ENCODE measurements around the gene SLMAP.
A peak's percentile ranks its signal among the peaks of the same experiment; 100 is the strongest.

The SLMAP gene

GRCh38 chr3:57752307-57752706 lies 3.8 kb upstream of the SLMAP start:
- Histone ChIP-seq H3K4me1 (ENCODE audit: control insufficient read depth, insufficient read depth, low read length) (no peaks in the 10 kb centered on the region), H3K9me3 (ENCODE audit: control insufficient read depth, insufficient read depth, low read length) (no peaks in the 10 kb centered on the region), H3K27ac (ENCODE audit: low read length) (no peak overlapping the region), H3K27me3 (ENCODE audit: control insufficient read depth, insufficient read depth, low read length) (no peaks in the 10 kb centered on the region), H3K4me3 (ENCODE audit: low read length) (no peak overlapping the region), H3K36me3 (ENCODE audit: control insufficient read depth, insufficient read depth, low read length) (no peaks in the 10 kb centered on the region)
- no peak for DNase-seq (ENCODE audit: low read depth, low spot score)

GRCh38 chr3:57753016-57753415 lies 3.1 kb upstream of the SLMAP start:
- no peak for DNase-seq (ENCODE audit: low read depth, low spot score)
- H3K4me3 ChIP-seq (ENCODE audit: low read length), result no peak overlapping the region
- no peaks in the 10 kb centered on the region for H3K4me1 ChIP-seq (ENCODE audit: control insufficient read depth, insufficient read depth, low read length)
- H3K27me3 ChIP-seq (ENCODE audit: control insufficient read depth, insufficient read depth, low read length), result no peaks in the 10 kb centered on the region
- H3K36me3 ChIP-seq (ENCODE audit: control insufficient read depth, insufficient read depth, low read length), result no peaks in the 10 kb centered on the region
- no peaks in the 10 kb centered on the region for H3K9me3 ChIP-seq (ENCODE audit: control insufficient read depth, insufficient read depth, low read length)
- H3K27ac ChIP-seq (ENCODE audit: low read length), result no peak overlapping the region

- H3K4me1 ChIP-seq (ENCODE audit: control insufficient read depth, insufficient read depth, low read length), result no peaks in the 10 kb centered on the region
- no peaks in the 10 kb centered on the region for H3K9me3 ChIP-seq (ENCODE audit: control insufficient read depth, insufficient read depth, low read length)
- H3K27ac ChIP-seq (ENCODE audit: low read length), result no peak overlapping the region
- no peaks in the 10 kb centered on the region for H3K36me3 ChIP-seq (ENCODE audit: control insufficient read depth, insufficient read depth, low read length)
- H3K4me3 ChIP-seq (ENCODE audit: low read length), result peak overlapping the region; percentile 80; the same call in 1 of the 2 replicates
- no peak for DNase-seq (ENCODE audit: low read depth, low spot score)
- H3K27me3 ChIP-seq (ENCODE audit: control insufficient read depth, insufficient read depth, low read length), result no peaks in the 10 kb centered on the region
- no CpG with 5 or more reads among the region's 1 CpG for WGBS (ENCODE audit: insufficient coverage, insufficient read length)
Observed at GRCh38 chr3:57755368-57755675, 787 bp upstream of the SLMAP start.

- H3K4me3 ChIP-seq (ENCODE audit: low read length), result peak overlapping the region; percentile 80
- H3K4me1 ChIP-seq (ENCODE audit: control insufficient read depth, insufficient read depth, low read length), result no peaks in the 10 kb centered on the region
- H3K27me3 ChIP-seq (ENCODE audit: control insufficient read depth, insufficient read depth, low read length), result no peaks in the 10 kb centered on the region
- DNase-seq (ENCODE audit: low read depth, low spot score), result no peak
- H3K27ac ChIP-seq (ENCODE audit: low read length), result no peak overlapping the region
- no peaks in the 10 kb centered on the region for H3K36me3 ChIP-seq (ENCODE audit: control insufficient read depth, insufficient read depth, low read length)
- no CpG with 5 or more reads among the region's 84 CpGs for WGBS (ENCODE audit: insufficient coverage, insufficient read length)
- no peaks in the 10 kb centered on the region for H3K9me3 ChIP-seq (ENCODE audit: control insufficient read depth, insufficient read depth, low read length)
Observed at GRCh38 chr3:57756528-57757401, 656 bp downstream of the SLMAP start.

- Histone ChIP-seq H3K36me3 (ENCODE audit: control insufficient read depth, insufficient read depth, low read length) (no peaks in the 10 kb centered on the region), H3K27me3 (ENCODE audit: control insufficient read depth, insufficient read depth, low read length) (no peaks in the 10 kb centered on the region), H3K9me3 (ENCODE audit: control insufficient read depth, insufficient read depth, low read length) (no peaks in the 10 kb centered on the region), H3K4me1 (ENCODE audit: control insufficient read depth, insufficient read depth, low read length) (no peaks in the 10 kb centered on the region), H3K4me3 (ENCODE audit: low read length) (peak overlapping the region; percentile 80; the same call in 1 of the 2 replicates), H3K27ac (ENCODE audit: low read length) (no peak overlapping the region)
- WGBS (ENCODE audit: insufficient coverage, insufficient read length), result no CpG with 5 or more reads among the region's 26 CpGs
- DNase-seq (ENCODE audit: low read depth, low spot score), result no peak
Observed at GRCh38 chr3:57757642-57758297, 1.7 kb downstream of the SLMAP start.

GRCh38 chr3:57758686-57759085 lies 2.6 kb downstream of the SLMAP start:
- Histone ChIP-seq H3K27ac (ENCODE audit: low read length) (no peak overlapping the region), H3K36me3 (ENCODE audit: control insufficient read depth, insufficient read depth, low read length) (no peaks in the 10 kb centered on the region), H3K27me3 (ENCODE audit: control insufficient read depth, insufficient read depth, low read length) (no peaks in the 10 kb centered on the region), H3K9me3 (ENCODE audit: control insufficient read depth, insufficient read depth, low read length) (no peaks in the 10 kb centered on the region), H3K4me3 (ENCODE audit: low read length) (no peak overlapping the region), H3K4me1 (ENCODE audit: control insufficient read depth, insufficient read depth, low read length) (no peaks in the 10 kb centered on the region)
- 100% methylated on average over 2 of the region's 2 CpGs for WGBS (ENCODE audit: insufficient coverage, insufficient read length)
- no peak for DNase-seq (ENCODE audit: low read depth, low spot score)

GRCh38 chr3:57764794-57765193 lies 8.7 kb downstream of the SLMAP start:
- H3K36me3 ChIP-seq (ENCODE audit: control insufficient read depth, insufficient read depth, low read length), result no peaks in the 10 kb centered on the region
- H3K27ac ChIP-seq (ENCODE audit: low read length), result no peak overlapping the region
- no CpG with 5 or more reads among the region's 2 CpGs for WGBS (ENCODE audit: insufficient coverage, insufficient read length)
- H3K4me3 ChIP-seq (ENCODE audit: low read length), result no peak overlapping the region
- no peaks in the 10 kb centered on the region for H3K9me3 ChIP-seq (ENCODE audit: control insufficient read depth, insufficient read depth, low read length)
- no peaks in the 10 kb centered on the region for H3K27me3 ChIP-seq (ENCODE audit: control insufficient read depth, insufficient read depth, low read length)
- DNase-seq (ENCODE audit: low read depth, low spot score), result no peak
- no peaks in the 10 kb centered on the region for H3K4me1 ChIP-seq (ENCODE audit: control insufficient read depth, insufficient read depth, low read length)

GRCh38 chr3:57768595-57768994 lies 12.5 kb downstream of the SLMAP start:
- WGBS (ENCODE audit: insufficient coverage, insufficient read length), result no CpG with 5 or more reads among the region's 3 CpGs
- H3K4me1 ChIP-seq (ENCODE audit: control insufficient read depth, insufficient read depth, low read length), result no peaks in the 10 kb centered on the region; the same call in 1 of the 2 replicates
- H3K4me3 ChIP-seq (ENCODE audit: low read length), result no peak overlapping the region
- no peaks in the 10 kb centered on the region for H3K27me3 ChIP-seq (ENCODE audit: control insufficient read depth, insufficient read depth, low read length)
- no peak overlapping the region for H3K27ac ChIP-seq (ENCODE audit: low read length)
- H3K36me3 ChIP-seq (ENCODE audit: control insufficient read depth, insufficient read depth, low read length), result no peaks in the 10 kb centered on the region
- DNase-seq (ENCODE audit: low read depth, low spot score), result no peak
- no peaks in the 10 kb centered on the region for H3K9me3 ChIP-seq (ENCODE audit: control insufficient read depth, insufficient read depth, low read length)

- no CpG with 5 or more reads among the region's 4 CpGs for WGBS (ENCODE audit: insufficient coverage, insufficient read length)
- no peaks in the 10 kb centered on the region for H3K27me3 ChIP-seq (ENCODE audit: control insufficient read depth, insufficient read depth, low read length)
Observed at GRCh38 chr3:57770009-57770827, 14.1 kb downstream of the SLMAP start.

GRCh38 chr3:57772251-57772650 lies 16.1 kb downstream of the SLMAP start:
- H3K27me3 ChIP-seq (ENCODE audit: control insufficient read depth, insufficient read depth, low read length), result no peaks in the 10 kb centered on the region
- WGBS (ENCODE audit: insufficient coverage, insufficient read length), result 100% methylated on average over 1 of the region's 4 CpGs
- DNase-seq (ENCODE audit: low read depth, low spot score), result no peak

More at GRCh38 chr3:57770009-57770827, 14.1 kb downstream of the SLMAP start:
- no peaks in the 10 kb centered on the region for H3K9me3 ChIP-seq (ENCODE audit: control insufficient read depth, insufficient read depth, low read length)
- no peak overlapping the region for H3K27ac ChIP-seq (ENCODE audit: low read length)
- no peak overlapping the region for H3K4me3 ChIP-seq (ENCODE audit: low read length)
- no peaks in the 10 kb centered on the region; the same call in 1 of the 2 replicates for H3K4me1 ChIP-seq (ENCODE audit: control insufficient read depth, insufficient read depth, low read length)
- no peak for DNase-seq (ENCODE audit: low read depth, low spot score)
- H3K36me3 ChIP-seq (ENCODE audit: control insufficient read depth, insufficient read depth, low read length), result no peaks in the 10 kb centered on the region

More at GRCh38 chr3:57772251-57772650, 16.1 kb downstream of the SLMAP start:
- H3K4me1 ChIP-seq (ENCODE audit: control insufficient read depth, insufficient read depth, low read length), result no peaks in the 10 kb centered on the region; the same call in 1 of the 2 replicates
- H3K36me3 ChIP-seq (ENCODE audit: control insufficient read depth, insufficient read depth, low read length), result no peaks in the 10 kb centered on the region
- H3K4me3 ChIP-seq (ENCODE audit: low read length), result no peak overlapping the region
- no peak overlapping the region for H3K27ac ChIP-seq (ENCODE audit: low read length)
- no peaks in the 10 kb centered on the region for H3K9me3 ChIP-seq (ENCODE audit: control insufficient read depth, insufficient read depth, low read length)

All from iPS DF 6.9 (cell line).